Right cardiac atrium (tissue), 5 donors: ENCODE results near the gene GH1. TPM values are rescaled to one million over a fixed set of nuclear protein-coding genes. Genes with fewer than 3 reads are reported as not detected.
A peak's percentile ranks its signal among the peaks of the same experiment; 100 is the strongest.
"Not testable (repeated sequence)": the region's sequence is repeated elsewhere in the genome, so short reads cannot be mapped to it uniquely, and the experiment has no call there.

ENCODE experiments used
- ATAC-seq, 2 donors: fragments of 200-7000 bp; cut with Tn5 transposase; one replicate each; pipeline versions ENCODE4 v1.8.0 to v1.9.1; 2020; ENCODE audit warnings: moderate library complexity in 2 of 2, mild to moderate bottlenecking in 1 of 2
- DNase-seq, 3 donors: peaks; one replicate each; pipeline ENCODE4 v3.0.0-alpha.2; 2020
- H3K27ac ChIP-seq: one replicate; pipeline ENCODE4 v1.5.1; 2013; ENCODE audit warnings: mild to moderate bottlenecking, low read length, control low read depth, moderate library complexity
- H3K27me3 ChIP-seq: one replicate; pipeline ENCODE4 v1.6.1; 2013; ENCODE audit not compliant: control insufficient read depth, insufficient read depth
- H3K4me1 ChIP-seq: one replicate; pipeline ENCODE4 v1.6.1; 2013; ENCODE audit warnings: low read length; ENCODE audit not compliant: control insufficient read depth, insufficient read depth
- H3K4me3 ChIP-seq: one replicate; pipeline ENCODE4 v1.5.1; 2013; ENCODE audit warnings: low read length, control low read depth
- H3K9me3 ChIP-seq: one replicate; pipeline ENCODE4 v1.6.1; 2013; ENCODE audit warnings: low read length; ENCODE audit not compliant: control insufficient read depth
- WGBS: extraction: QIAGEN DNeasy Blood & Tissue Kit; methylation state at CpG from one replicate; pipeline ENCODE4 v1.1.7; 2013; 5-methylcytosine and 5-hydroxymethylcytosine counted together
- intact Hi-C, 4 donors: fragments of 100-400 bp; cut with DNase I; formaldehyde crosslinking; loops; one replicate each; pipeline versions ENCODE4 v1.11.0 to v1.14.0; 2022 to 2023
- polyA plus RNA-seq: library from polyadenylated mRNA; stranded (reverse); fragments of 200-250 nt; gene quantifications from one replicate; pipeline ENCODE4 v1.2.3, GENCODE V29; 2013
- total RNA-seq, 4 donors: library from RNA; stranded (reverse); fragmentation: NEBNext Ultra II Directional; extraction: Animal tissue kit (Norgen Biotek cat#: 25700); gene quantifications; one replicate each; pipeline ENCODE4 v1.2.1, GENCODE V29; 2021
- donor health status: healthy with polysubstance abuse.
- donor health status: DM: no; HTN: yes; CAD: no.
- donor health status: DM: no; HTN: no; CAD: no.
- donor health status: DM: no; HTN: yes; CAD: no; lungs with severe emphysema.
- donor health status: DM: yes; HTN: yes; CAD: no.

Gene GH1
- total and polyA plus RNA-seq, 5 donors, result not detected

GRCh38 chr17:63922402-63922801 lies 3.8 kb upstream of the GH1 start:
- peak in 1 of 3 donors; percentile 11 for DNase-seq
- H3K4me3 ChIP-seq, ATAC-seq, H3K27ac ChIP-seq, H3K9me3 ChIP-seq, H3K4me1 ChIP-seq, H3K27me3 ChIP-seq: not testable (repeated sequence)
- 75% methylated on average over 9 of the region's 9 CpGs for WGBS
- intact Hi-C loops, result loop anchor here in 1 of 4 donors (10.0 kb wide), 1 partner anchor 102 kb away; the partner anchor contains the start of gene ICAM2

DNA sequence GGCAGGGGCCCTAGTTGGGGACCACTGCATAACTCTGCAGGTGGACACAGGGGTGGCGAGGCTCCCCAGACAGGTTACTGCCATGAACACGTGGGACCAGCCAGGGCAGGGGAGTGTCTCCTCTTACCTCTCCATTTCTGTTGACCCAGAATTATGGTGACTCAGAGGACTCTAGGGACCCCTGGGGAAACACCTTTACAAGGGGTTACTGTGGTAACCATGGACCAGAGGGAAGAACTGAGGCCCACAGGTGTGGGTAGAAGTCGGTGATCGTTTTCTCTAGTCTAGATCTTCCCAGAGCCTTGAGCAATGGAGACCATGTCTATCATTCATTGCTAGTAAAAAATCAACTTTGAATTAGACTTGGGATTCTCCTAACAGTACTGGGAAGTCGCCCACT lies 2.1 kb upstream of the GH1 start:
- H3K27me3 ChIP-seq, H3K9me3 ChIP-seq, ATAC-seq, H3K4me3 ChIP-seq, H3K4me1 ChIP-seq, H3K27ac ChIP-seq: not testable (repeated sequence)
- WGBS, result 90% methylated on average over 5 of the region's 5 CpGs
- DNase-seq, result peak in 1 of 3 donors; percentile 18
- intact Hi-C loops, result loop anchor here in 1 of 4 donors (10.0 kb wide), 1 partner anchor 104 kb away; the partner anchor contains the start of gene ICAM2

DNA sequence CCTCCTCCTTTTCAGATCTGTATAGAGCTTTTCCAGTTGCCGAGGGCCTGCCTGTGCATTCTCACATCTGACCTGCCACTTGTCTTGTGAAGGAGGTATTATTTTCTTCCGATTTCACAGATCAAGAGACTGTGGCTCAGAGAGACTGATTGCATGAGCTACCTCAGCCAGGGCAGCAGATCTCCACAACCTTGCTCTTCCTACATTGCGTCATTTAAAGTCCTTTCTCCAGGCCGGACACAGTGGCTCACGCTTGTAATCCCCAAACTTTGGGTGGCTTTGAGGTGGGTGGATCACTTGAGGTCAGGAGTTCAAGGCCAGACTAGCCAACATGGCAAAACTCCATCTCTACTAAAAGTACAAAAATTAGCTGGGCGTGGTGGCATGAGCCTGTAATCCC lies 1.4 kb upstream of the GH1 start:
- not testable (repeated sequence) for H3K27me3 ChIP-seq, H3K27ac ChIP-seq, DNase-seq, H3K9me3 ChIP-seq, H3K4me3 ChIP-seq, H3K4me1 ChIP-seq, ATAC-seq
- WGBS, result 85% methylated on average over 6 of the region's 6 CpGs
- intact Hi-C loops, result loop anchor here in 1 of 4 donors (10.0 kb wide), 1 partner anchor 105 kb away; the partner anchor contains the start of gene ICAM2

- intact Hi-C loops, result loop anchor here (2.0 to 10.0 kb wide), 7 partner anchors 71 to 365 kb away; partner anchors contain the start of genes ERN1 (in 3 of the 4), ICAM2 (in 2 of the 4) and PRR29 (in 1 of the 4)
Measured at GRCh38 chr17:63919311-63919723, 678 bp upstream of the GH1 start.

GRCh38 chr17:63918305-63918704 lies 334 bp downstream of the GH1 start:
- ATAC-seq, result no peak
- no peak overlapping the region for H3K27ac ChIP-seq
- H3K9me3 ChIP-seq, result no peaks in the 10 kb centered on the region
- H3K27me3 ChIP-seq, result no peaks in the 10 kb centered on the region
- H3K4me3 ChIP-seq, result no peak overlapping the region
- no peaks in the 10 kb centered on the region for H3K4me1 ChIP-seq
- 47% methylated on average over 10 of the region's 10 CpGs for WGBS
- DNase-seq, result no peak
- intact Hi-C loops, result loop anchor here (2.0 to 10.0 kb wide), 7 partner anchors 72 to 366 kb away; partner anchors contain the start of genes ERN1 (in 3 of the 4), ICAM2 (in 2 of the 4) and PRR29 (in 1 of the 4)

More at GRCh38 chr17:63919311-63919723, 678 bp upstream of the GH1 start:
- WGBS, result 36% methylated on average over 8 of the region's 8 CpGs
- no peaks in the 10 kb centered on the region for H3K27me3 ChIP-seq
- H3K4me1 ChIP-seq, result no peaks in the 10 kb centered on the region
- no peaks in the 10 kb centered on the region for H3K9me3 ChIP-seq
- DNase-seq (peak; percentile 51 to 63 (median 56)), ATAC-seq (peak; percentile 80 to 88)
- no peak overlapping the region for H3K4me3 ChIP-seq
- no peak overlapping the region for H3K27ac ChIP-seq

DNA sequence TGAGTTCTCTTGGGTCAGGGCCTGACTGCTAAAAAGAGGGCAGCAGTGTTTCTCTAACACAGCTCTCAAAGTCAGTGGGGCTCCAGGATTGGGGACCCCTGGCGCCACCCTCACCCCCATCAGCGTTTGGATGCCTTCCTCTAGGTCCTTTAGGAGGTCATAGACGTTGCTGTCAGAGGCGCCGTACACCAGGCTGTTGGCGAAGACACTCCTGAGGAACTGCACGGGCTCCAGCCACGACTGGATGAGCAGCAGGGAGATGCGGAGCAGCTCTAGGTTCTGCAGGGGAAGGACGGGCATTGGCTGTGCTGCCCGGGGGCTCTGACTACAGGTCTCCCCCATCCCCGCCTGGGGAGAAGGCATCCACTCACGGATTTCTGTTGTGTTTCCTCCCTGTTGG lies 993 bp downstream of the GH1 start:
- H3K4me1 ChIP-seq, result no peaks in the 10 kb centered on the region
- DNase-seq (no peak), ATAC-seq (no peak)
- WGBS, result 78% methylated on average over 13 of the region's 13 CpGs
- no peaks in the 10 kb centered on the region for H3K27me3 ChIP-seq
- intact Hi-C loops, result loop anchor here (2.0 to 10.0 kb wide), 7 partner anchors 73 to 367 kb away; partner anchors contain the start of genes ERN1 (in 3 of the 4), ICAM2 (in 2 of the 4) and PRR29 (in 1 of the 4)
- no peak overlapping the region for H3K4me3 ChIP-seq
- H3K27ac ChIP-seq, result no peak overlapping the region
- H3K9me3 ChIP-seq, result no peaks in the 10 kb centered on the region

DNA sequence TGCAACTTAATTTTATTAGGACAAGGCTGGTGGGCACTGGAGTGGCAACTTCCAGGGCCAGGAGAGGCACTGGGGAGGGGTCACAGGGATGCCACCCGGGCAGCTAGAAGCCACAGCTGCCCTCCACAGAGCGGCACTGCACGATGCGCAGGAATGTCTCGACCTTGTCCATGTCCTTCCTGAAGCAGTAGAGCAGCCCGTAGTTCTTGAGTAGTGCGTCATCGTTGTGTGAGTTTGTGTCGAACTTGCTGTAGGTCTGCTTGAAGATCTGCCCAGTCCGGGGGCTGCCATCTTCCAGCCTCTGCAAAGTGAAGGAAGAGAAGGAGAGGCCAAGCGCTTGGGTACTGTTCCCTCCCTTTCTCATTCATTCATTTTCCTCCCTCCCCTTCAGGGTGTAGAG lies 1.4 kb downstream of the GH1 start:
- not testable (repeated sequence) for DNase-seq, H3K9me3 ChIP-seq, H3K4me3 ChIP-seq, H3K27ac ChIP-seq, ATAC-seq, H3K27me3 ChIP-seq, H3K4me1 ChIP-seq
- WGBS, result 85% methylated on average over 11 of the region's 11 CpGs
- intact Hi-C loops, result loop anchor here (5.0 to 10.0 kb wide), 6 partner anchors 75 to 368 kb away; partner anchors contain the start of genes ERN1 (in 3 of the 4), ICAM2 (in 2 of the 4) and PRR29 (in 1 of the 4)

- no peak overlapping the region for H3K4me3 ChIP-seq
- WGBS, result 81% methylated on average over 12 of the region's 12 CpGs
- ATAC-seq (no peak), DNase-seq (no peak)
- no peaks in the 10 kb centered on the region for H3K27me3 ChIP-seq
- no peak overlapping the region for H3K27ac ChIP-seq
- intact Hi-C loops, result loop anchor here (5.0 to 10.0 kb wide), 6 partner anchors 76 to 368 kb away; partner anchors contain the start of genes ERN1 (in 3 of the 4), ICAM2 (in 2 of the 4) and PRR29 (in 1 of the 4)
- H3K9me3 ChIP-seq, result no peaks in the 10 kb centered on the region
- no peaks in the 10 kb centered on the region for H3K4me1 ChIP-seq
Measured at GRCh38 chr17:63916566-63917185, 2.0 kb downstream of the GH1 start.

GRCh38 chr17:63915753-63916152 lies 2.9 kb downstream of the GH1 start:
- intact Hi-C loops, result loop anchor here (5.0 to 10.0 kb wide), 6 partner anchors 77 to 369 kb away; partner anchors contain the start of genes ERN1 (in 3 of the 4), ICAM2 (in 2 of the 4) and PRR29 (in 1 of the 4)

GRCh38 chr17:63914471-63914870 lies 4.2 kb downstream of the GH1 start:
- Histone ChIP-seq H3K27me3 (no peaks in the 10 kb centered on the region), H3K9me3 (no peaks in the 10 kb centered on the region), H3K4me3 (no peak overlapping the region), H3K27ac (no peak overlapping the region), H3K4me1 (no peaks in the 10 kb centered on the region)
- intact Hi-C loops, result loop anchor here in 3 of 4 donors (5.0 to 10.0 kb wide), 6 partner anchors 33 to 370 kb away; partner anchors contain the start of genes ICAM2 (in 3 of the 3), ERN1 (in 2 of the 3) and PRR29 (in 1 of the 3)
- ATAC-seq (no peak), DNase-seq (no peak)
- WGBS, result 95% methylated on average over 7 of the region's 7 CpGs

More at GRCh38 chr17:63915753-63916152, 2.9 kb downstream of the GH1 start:
- not testable (repeated sequence) for H3K27me3 ChIP-seq, H3K4me3 ChIP-seq, H3K9me3 ChIP-seq, H3K27ac ChIP-seq, DNase-seq, H3K4me1 ChIP-seq, ATAC-seq
- 75% methylated on average over 10 of the region's 10 CpGs for WGBS

GRCh38 chr17:63911657-63912100 lies 7.0 kb downstream of the GH1 start:
- intact Hi-C loops, result loop anchor here in 3 of 4 donors (5.0 to 10.0 kb wide), 6 partner anchors 36 to 373 kb away; partner anchors contain the start of genes ICAM2 (in 3 of the 3), ERN1 (in 2 of the 3) and PRR29 (in 1 of the 3)
- Histone ChIP-seq H3K9me3 (no peaks in the 10 kb centered on the region), H3K27me3 (no peaks in the 10 kb centered on the region), H3K27ac (no peak overlapping the region), H3K4me1 (no peaks in the 10 kb centered on the region), H3K4me3 (no peak overlapping the region)
- peak in 1 of 3 donors; percentile 47 for DNase-seq
- 40% methylated on average over 8 of the region's 8 CpGs for WGBS
- ATAC-seq, result peak in 1 of 2 donors; percentile 66
